Measurements from ENCODE around the gene ICAM4. TPM values are rescaled to one million over a fixed set of nuclear protein-coding genes. Genes with fewer than 3 reads are reported as not detected.

The ICAM4 gene
- total and polyA plus RNA-seq, 2 of the 8 experiments (the other 6 are each of a cell fraction or from before 2014, with no cell fraction given): 1.5 to 4.1 TPM

GRCh38 chr19:10320602-10321416 is 34.1 kb downstream of the ICAM4 start:
- H2BK15ac ChIP-seq (ENCODE audit: low read length): no peak overlapping the region
- no peak overlapping the region for H2AK5ac ChIP-seq (ENCODE audit: low read depth, low read length)
- no peak overlapping the region for H2AFZ ChIP-seq (ENCODE audit: low read length)
- no peak overlapping the region for H4K5ac ChIP-seq (ENCODE audit: insufficient read length, low read depth, low read length)
- 88% methylated on average over 25 of the region's 32 CpGs; no CpG with 5 or more reads in 1 of the 2 experiments for WGBS, 2 experiments (ENCODE audit: extremely low coverage in 1 of 2, insufficient coverage in 1 of 2, insufficient read length in 1 of 2, insufficient replicate concordance in 2 of 2, low coverage in 1 of 2, low lambda C conversion rate in 2 of 2, missing lambda C conversion rate in 1 of 2)
- H3K36me3 ChIP-seq (ENCODE audit: control insufficient read depth in 2 of 4, insufficient read depth in 4 of 4, low read length in 3 of 4): peaks cover 23 to 68% (median 51%) of the 10 kb centered on the region in 4 experiments
- H3K27ac ChIP-seq (ENCODE audit: low read depth, low read length): no peak overlapping the region
- no peak overlapping the region for H2BK20ac ChIP-seq (ENCODE audit: low read length)
- no peak overlapping the region for H3K4ac ChIP-seq (replicated peaks; ENCODE audit: insufficient read length, low read depth, low read length)
- FAIRE-seq: no peak
- ChIA-PET CTCF (ENCODE audit: partially characterized antibody) (interaction anchor here (0.6 to 2.4 kb wide), 9 partner anchors 9 to 68 kb away, joined by 3 to 13 read pairs (median 3); partner anchors contain the start of gene ZGLP1), POLR2A (ENCODE audit: partially characterized antibody) (interaction anchor here (1.5 to 11.4 kb wide), 3 partner anchors 12 to 31 kb away, joined by 6 to 104 read pairs (median 7); partner anchors contain the start of genes ICAM5 and RAVER1)
- H3K4me3 ChIP-seq (ENCODE audit: extremely low read depth in 1 of 4, insufficient read depth in 2 of 4, low read depth in 3 of 4, low read length in 4 of 4): no peak overlapping the region
- H3K27me3 ChIP-seq (replicated peaks in 1 of 4; ENCODE audit: control insufficient read depth in 3 of 4, extremely low read depth in 1 of 4, insufficient read depth in 3 of 4, low read length in 3 of 4): no peaks in the 10 kb centered on the region; a peak in 1 of 7 replicates
- H3K4me2 ChIP-seq (ENCODE audit: insufficient read depth in 1 of 2, low read depth in 2 of 2, low read length in 2 of 2): no peak overlapping the region
- H4K91ac ChIP-seq (replicated peaks; ENCODE audit: insufficient read length, low read length): no peak overlapping the region
- no peak overlapping the region for H3K14ac ChIP-seq (ENCODE audit: insufficient read length)
- no peak overlapping the region for H2BK120ac ChIP-seq (replicated peaks; ENCODE audit: low read depth, low read length)
- DNase-seq (ENCODE audit: low read depth in 1 of 2, low spot score in 2 of 2): no peak
- no peaks in the 10 kb centered on the region; a peak in 1 of 7 replicates for H3K4me1 ChIP-seq (replicated peaks in 1 of 4; ENCODE audit: control insufficient read depth in 3 of 4, insufficient read depth in 4 of 4, low read length in 3 of 4)
- H2BK12ac ChIP-seq (ENCODE audit: low read depth, low read length): no peak overlapping the region
- peaks cover 0 to 12% of the 10 kb centered on the region in 2 experiments for H4K20me1 ChIP-seq (replicated peaks in 1 of 2; ENCODE audit: control insufficient read depth in 1 of 2, insufficient read depth in 2 of 2, low read length in 2 of 2)
- H3K23ac ChIP-seq (ENCODE audit: insufficient read length): no peak overlapping the region
- TF ChIP-seq CBX5 (IDR thresholded peaks at IDR 0.05; ENCODE audit: low read depth, low read length) (no peak), POU5F1 (IDR thresholded peaks at IDR 0.05; ENCODE audit: low read depth, low read length) (no peak), JUND (IDR thresholded peaks at IDR 0.05; ENCODE audit: low read length) (no peak), EGR1 (IDR thresholded peaks at IDR 0.05; ENCODE audit: borderline replicate concordance, low read depth, low read length) (no peak), TBP (IDR thresholded peaks at IDR 0.05; ENCODE audit: low read depth, low read length) (no peak)
- no peak overlapping the region for H4K8ac ChIP-seq (ENCODE audit: extremely low read depth, insufficient read depth, low read length)
- H3K9me3 ChIP-seq (ENCODE audit: insufficient read depth in 2 of 2, low read depth in 1 of 2, low read length in 1 of 2): no peaks in the 10 kb centered on the region
- H3K9ac ChIP-seq (replicated peaks in 1 of 4; ENCODE audit: extremely low read depth in 1 of 4, low read depth in 3 of 4, low read length in 3 of 4): no peak overlapping the region
- H2BK5ac ChIP-seq (ENCODE audit: low read depth, low read length): no peak overlapping the region
- H3K79me2 ChIP-seq (ENCODE audit: control insufficient read depth in 1 of 2, insufficient read depth in 2 of 2, low read length in 2 of 2): no peaks in the 10 kb centered on the region
- no peaks in the 10 kb centered on the region for H3K79me1 ChIP-seq (ENCODE audit: low read depth, low read length)
- no peaks in the 10 kb centered on the region; the same call in 1 of the 2 replicates for H3K23me2 ChIP-seq (ENCODE audit: low read depth, low read length)
- no peak overlapping the region for H3K18ac ChIP-seq (ENCODE audit: extremely low read depth, low read length)
- no peak overlapping the region for H3K56ac ChIP-seq (replicated peaks; ENCODE audit: insufficient read length, low read depth, low read length)
